ENCODE results near the gene NR1D1.

GRCh38 chr17:40060887-40061608 is 39.3 kb downstream of the NR1D1 start:
- TF ChIP-seq, protein P1, sequence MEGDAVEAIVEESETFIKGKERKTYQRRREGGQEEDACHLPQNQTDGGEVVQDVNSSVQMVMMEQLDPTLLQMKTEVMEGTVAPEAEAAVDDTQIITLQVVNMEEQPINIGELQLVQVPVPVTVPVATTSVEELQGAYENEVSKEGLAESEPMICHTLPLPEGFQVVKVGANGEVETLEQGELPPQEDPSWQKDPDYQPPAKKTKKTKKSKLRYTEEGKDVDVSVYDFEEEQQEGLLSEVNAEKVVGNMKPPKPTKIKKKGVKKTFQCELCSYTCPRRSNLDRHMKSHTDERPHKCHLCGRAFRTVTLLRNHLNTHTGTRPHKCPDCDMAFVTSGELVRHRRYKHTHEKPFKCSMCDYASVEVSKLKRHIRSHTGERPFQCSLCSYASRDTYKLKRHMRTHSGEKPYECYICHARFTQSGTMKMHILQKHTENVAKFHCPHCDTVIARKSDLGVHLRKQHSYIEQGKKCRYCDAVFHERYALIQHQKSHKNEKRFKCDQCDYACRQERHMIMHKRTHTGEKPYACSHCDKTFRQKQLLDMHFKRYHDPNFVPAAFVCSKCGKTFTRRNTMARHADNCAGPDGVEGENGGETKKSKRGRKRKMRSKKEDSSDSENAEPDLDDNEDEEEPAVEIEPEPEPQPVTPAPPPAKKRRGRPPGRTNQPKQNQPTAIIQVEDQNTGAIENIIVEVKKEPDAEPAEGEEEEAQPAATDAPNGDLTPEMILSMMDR (IDR thresholded peaks at IDR 0.05) = no peak
- TF ChIP-seq POLR2AphosphoS5 (IDR thresholded peaks at IDR 0.05; ENCODE audit: low read depth, low read length) = no peak
- TF ChIP-seq, protein P2, sequence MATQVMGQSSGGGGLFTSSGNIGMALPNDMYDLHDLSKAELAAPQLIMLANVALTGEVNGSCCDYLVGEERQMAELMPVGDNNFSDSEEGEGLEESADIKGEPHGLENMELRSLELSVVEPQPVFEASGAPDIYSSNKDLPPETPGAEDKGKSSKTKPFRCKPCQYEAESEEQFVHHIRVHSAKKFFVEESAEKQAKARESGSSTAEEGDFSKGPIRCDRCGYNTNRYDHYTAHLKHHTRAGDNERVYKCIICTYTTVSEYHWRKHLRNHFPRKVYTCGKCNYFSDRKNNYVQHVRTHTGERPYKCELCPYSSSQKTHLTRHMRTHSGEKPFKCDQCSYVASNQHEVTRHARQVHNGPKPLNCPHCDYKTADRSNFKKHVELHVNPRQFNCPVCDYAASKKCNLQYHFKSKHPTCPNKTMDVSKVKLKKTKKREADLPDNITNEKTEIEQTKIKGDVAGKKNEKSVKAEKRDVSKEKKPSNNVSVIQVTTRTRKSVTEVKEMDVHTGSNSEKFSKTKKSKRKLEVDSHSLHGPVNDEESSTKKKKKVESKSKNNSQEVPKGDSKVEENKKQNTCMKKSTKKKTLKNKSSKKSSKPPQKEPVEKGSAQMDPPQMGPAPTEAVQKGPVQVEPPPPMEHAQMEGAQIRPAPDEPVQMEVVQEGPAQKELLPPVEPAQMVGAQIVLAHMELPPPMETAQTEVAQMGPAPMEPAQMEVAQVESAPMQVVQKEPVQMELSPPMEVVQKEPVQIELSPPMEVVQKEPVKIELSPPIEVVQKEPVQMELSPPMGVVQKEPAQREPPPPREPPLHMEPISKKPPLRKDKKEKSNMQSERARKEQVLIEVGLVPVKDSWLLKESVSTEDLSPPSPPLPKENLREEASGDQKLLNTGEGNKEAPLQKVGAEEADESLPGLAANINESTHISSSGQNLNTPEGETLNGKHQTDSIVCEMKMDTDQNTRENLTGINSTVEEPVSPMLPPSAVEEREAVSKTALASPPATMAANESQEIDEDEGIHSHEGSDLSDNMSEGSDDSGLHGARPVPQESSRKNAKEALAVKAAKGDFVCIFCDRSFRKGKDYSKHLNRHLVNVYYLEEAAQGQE (IDR thresholded peaks at IDR 0.05; ENCODE audit: insufficient read depth in 1 of 2, low read depth in 2 of 2, low read length in 1 of 2) = no peak
- TF ChIP-seq TCF7L2 (IDR thresholded peaks at IDR 0.05; ENCODE audit: low read depth, low read length) = no peak
- TF ChIP-seq SIN3A (IDR thresholded peaks at IDR 0.05; ENCODE audit: borderline replicate concordance, insufficient read depth, low read depth, low read length) = no peak
